ENCODE results near the gene EYS. TPM values are rescaled to one million over a fixed set of nuclear protein-coding genes. Genes with fewer than 3 reads are reported as not detected.

Gene EYS
- total RNA-seq, 1 experiment from 2014 or later, result 1.5 TPM

DNA sequence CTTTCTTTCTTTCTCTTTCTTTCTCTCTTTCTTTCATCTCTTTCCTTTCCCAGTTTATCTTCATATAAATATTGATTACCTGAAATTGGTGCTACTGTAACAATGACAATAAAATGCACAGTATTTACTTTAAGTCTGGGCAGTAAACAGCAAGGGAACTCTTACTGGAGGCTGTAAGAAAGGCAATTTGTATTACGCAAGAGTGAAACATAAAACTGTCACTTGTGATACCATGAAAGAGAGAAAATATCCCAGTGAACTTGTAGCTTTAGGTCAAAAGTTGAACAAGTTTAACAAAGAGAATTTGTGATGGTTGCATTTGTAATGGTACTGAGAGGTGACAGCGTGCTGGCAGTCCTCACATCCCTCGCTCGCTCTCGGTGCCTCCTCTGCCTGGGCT lies 80.0 kb downstream of the EYS start:
- BruUV-seq (replicated peaks), result no TSS peak
- TF ChIP-seq, protein P1, sequence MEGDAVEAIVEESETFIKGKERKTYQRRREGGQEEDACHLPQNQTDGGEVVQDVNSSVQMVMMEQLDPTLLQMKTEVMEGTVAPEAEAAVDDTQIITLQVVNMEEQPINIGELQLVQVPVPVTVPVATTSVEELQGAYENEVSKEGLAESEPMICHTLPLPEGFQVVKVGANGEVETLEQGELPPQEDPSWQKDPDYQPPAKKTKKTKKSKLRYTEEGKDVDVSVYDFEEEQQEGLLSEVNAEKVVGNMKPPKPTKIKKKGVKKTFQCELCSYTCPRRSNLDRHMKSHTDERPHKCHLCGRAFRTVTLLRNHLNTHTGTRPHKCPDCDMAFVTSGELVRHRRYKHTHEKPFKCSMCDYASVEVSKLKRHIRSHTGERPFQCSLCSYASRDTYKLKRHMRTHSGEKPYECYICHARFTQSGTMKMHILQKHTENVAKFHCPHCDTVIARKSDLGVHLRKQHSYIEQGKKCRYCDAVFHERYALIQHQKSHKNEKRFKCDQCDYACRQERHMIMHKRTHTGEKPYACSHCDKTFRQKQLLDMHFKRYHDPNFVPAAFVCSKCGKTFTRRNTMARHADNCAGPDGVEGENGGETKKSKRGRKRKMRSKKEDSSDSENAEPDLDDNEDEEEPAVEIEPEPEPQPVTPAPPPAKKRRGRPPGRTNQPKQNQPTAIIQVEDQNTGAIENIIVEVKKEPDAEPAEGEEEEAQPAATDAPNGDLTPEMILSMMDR (IDR thresholded peaks at IDR 0.05; ENCODE audit: unreplicated experiment), result no peak
- intact Hi-C loops (cut with micrococcal nuclease), result no loop called here
- Mint-ChIP-seq H3K27ac (ENCODE audit: low read depth, unreplicated experiment) (no peak overlapping the region), H3K36me3 (ENCODE audit: insufficient read depth, unreplicated experiment) (no peaks in the 10 kb centered on the region), H3K4me3 (ENCODE audit: unreplicated experiment) (no peak overlapping the region), H3K9me3 (ENCODE audit: unreplicated experiment) (peaks cover 7% of the 10 kb centered on the region), H3K4me1 (ENCODE audit: insufficient read depth, unreplicated experiment) (no peaks in the 10 kb centered on the region), H3K27me3 (ENCODE audit: insufficient read depth, unreplicated experiment) (no peaks in the 10 kb centered on the region)
- no peak for DNase-seq (ENCODE audit: unreplicated experiment)
- CTCF ChIA-PET, result interaction anchor here (0.6 kb wide), 1 partner anchor 1324 kb away, joined by 3 read pairs; no protein-coding TSS in a partner anchor
- POLR2A ChIA-PET, result interaction anchor here (0.6 kb wide), 1 partner anchor 83 kb away, joined by 3 read pairs; no protein-coding TSS in a partner anchor

DNA sequence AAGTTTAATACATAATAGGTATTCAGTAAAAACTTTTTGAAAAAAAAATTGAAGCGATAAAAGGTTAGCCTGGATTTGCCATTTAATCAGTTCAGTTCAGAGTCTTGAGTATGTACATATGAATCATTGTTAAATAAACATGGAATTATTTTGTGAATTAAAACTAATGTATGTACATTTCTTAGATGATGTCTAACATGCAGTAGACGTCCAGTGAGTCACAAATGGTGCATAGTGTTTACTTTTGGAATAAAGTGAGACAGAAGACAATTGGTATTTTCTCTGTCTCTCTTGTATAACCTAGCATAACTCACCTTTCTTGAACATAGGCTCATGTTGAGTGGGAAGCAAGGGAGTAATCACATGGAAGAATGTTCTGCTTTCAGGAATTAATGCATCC lies 83.5 kb downstream of the EYS start:
- intact Hi-C loops (cut with micrococcal nuclease), result no loop called here
- no TSS peak for BruUV-seq (replicated peaks)
- TF ChIP-seq, protein P1 (IDR thresholded peaks at IDR 0.05; ENCODE audit: unreplicated experiment), result no peak

DNA sequence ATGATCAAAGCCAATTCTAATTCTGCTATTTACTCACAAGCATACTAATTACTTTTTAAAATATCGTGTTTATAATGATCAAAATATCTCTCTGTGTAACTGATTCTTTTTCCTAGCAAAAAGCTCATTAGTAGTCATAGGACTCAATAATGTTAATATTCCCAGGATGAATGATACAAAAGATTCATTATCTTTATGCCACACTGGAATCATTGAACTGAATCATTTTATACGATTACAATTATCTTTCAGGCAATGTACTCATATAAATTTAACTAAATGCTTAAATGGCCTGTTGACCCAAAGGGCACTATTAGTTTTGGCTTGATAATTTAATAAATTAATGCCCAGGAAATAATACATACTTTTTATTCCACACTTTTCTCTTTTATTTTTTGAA lies 96.3 kb downstream of the EYS start:
- no peaks in the 10 kb centered on the region for H3K27me3 Mint-ChIP-seq (ENCODE audit: insufficient read depth, unreplicated experiment)
- BruUV-seq (replicated peaks), result no TSS peak
- ChIA-PET POLR2A (interaction anchor here (0.6 kb wide), 1 partner anchor 280 kb away, joined by 3 read pairs; no protein-coding TSS in a partner anchor), CTCF (no interaction called here)
- H3K27ac Mint-ChIP-seq (ENCODE audit: low read depth, unreplicated experiment), result no peak overlapping the region
- TF ChIP-seq, protein P1 (IDR thresholded peaks at IDR 0.05; ENCODE audit: unreplicated experiment), result no peak
- no peak overlapping the region for H3K4me3 Mint-ChIP-seq (ENCODE audit: unreplicated experiment)
- no peaks in the 10 kb centered on the region for H3K9me3 Mint-ChIP-seq (ENCODE audit: unreplicated experiment)
- intact Hi-C loops (cut with micrococcal nuclease), result no loop called here
- no peak for DNase-seq (ENCODE audit: unreplicated experiment)
- H3K36me3 Mint-ChIP-seq (ENCODE audit: insufficient read depth, unreplicated experiment), result no peaks in the 10 kb centered on the region
- no peaks in the 10 kb centered on the region for H3K4me1 Mint-ChIP-seq (ENCODE audit: insufficient read depth, unreplicated experiment)

More for the DNA sequence above, 83.5 kb downstream of the EYS start:
- H3K27me3 Mint-ChIP-seq (ENCODE audit: insufficient read depth, unreplicated experiment), result no peaks in the 10 kb centered on the region
- CTCF ChIA-PET, result interaction anchor here (0.8 kb wide), 1 partner anchor 183 kb away, joined by 3 read pairs; no protein-coding TSS in a partner anchor
- peak; percentile 1 for DNase-seq (ENCODE audit: unreplicated experiment)
- H3K4me3 Mint-ChIP-seq (ENCODE audit: unreplicated experiment), result no peak overlapping the region
- POLR2A ChIA-PET, result interaction anchor here (0.7 kb wide), 1 partner anchor 49 kb away, joined by 3 read pairs; no protein-coding TSS in a partner anchor
- H3K4me1 Mint-ChIP-seq (ENCODE audit: insufficient read depth, unreplicated experiment), result no peaks in the 10 kb centered on the region
- no peaks in the 10 kb centered on the region for H3K36me3 Mint-ChIP-seq (ENCODE audit: insufficient read depth, unreplicated experiment)
- H3K27ac Mint-ChIP-seq (ENCODE audit: low read depth, unreplicated experiment), result no peak overlapping the region
- peaks cover 7% of the 10 kb centered on the region for H3K9me3 Mint-ChIP-seq (ENCODE audit: unreplicated experiment)

DNA sequence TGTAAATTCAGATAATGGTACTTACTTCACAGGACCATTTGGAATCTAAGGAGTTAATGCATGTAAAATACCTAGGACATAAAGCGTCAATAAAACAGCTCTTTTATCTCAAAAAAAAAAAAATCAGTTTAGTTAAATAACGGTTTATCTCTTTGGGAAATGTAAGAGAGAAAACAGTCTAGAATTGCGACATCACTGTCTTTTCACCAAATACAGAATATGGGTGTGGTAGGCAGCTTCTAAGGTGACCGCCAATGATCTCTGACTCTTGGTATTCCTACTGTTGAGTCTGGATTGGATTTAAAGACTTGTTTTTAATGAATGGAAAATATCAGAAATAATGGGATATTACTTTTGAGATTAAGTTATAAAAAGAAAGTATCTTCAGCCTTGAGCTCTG lies 111.5 kb downstream of the EYS start:
- no peak overlapping the region for H3K4me3 Mint-ChIP-seq (ENCODE audit: unreplicated experiment)
- ChIA-PET POLR2A (interaction anchor here (0.6 kb wide), 1 partner anchor 1413 kb away, joined by 3 read pairs; no protein-coding TSS in a partner anchor), CTCF (no interaction called here)
- no peaks in the 10 kb centered on the region for H3K9me3 Mint-ChIP-seq (ENCODE audit: unreplicated experiment)
- intact Hi-C loops (cut with micrococcal nuclease), result no loop called here
- BruUV-seq (replicated peaks), result no TSS peak
- no peak for DNase-seq (ENCODE audit: unreplicated experiment)
- H3K36me3 Mint-ChIP-seq (ENCODE audit: insufficient read depth, unreplicated experiment), result no peaks in the 10 kb centered on the region
- no peak overlapping the region for H3K27ac Mint-ChIP-seq (ENCODE audit: low read depth, unreplicated experiment)
- no peaks in the 10 kb centered on the region for H3K27me3 Mint-ChIP-seq (ENCODE audit: insufficient read depth, unreplicated experiment)
- H3K4me1 Mint-ChIP-seq (ENCODE audit: insufficient read depth, unreplicated experiment), result no peaks in the 10 kb centered on the region
- TF ChIP-seq, protein P1 (IDR thresholded peaks at IDR 0.05; ENCODE audit: unreplicated experiment), result no peak

Measured in MCF 10A (cell line).